Keratinocyte (primary cell): Measurements from ENCODE around the gene ADAMTS2. TPM values are rescaled to one million over a fixed set of nuclear protein-coding genes. Genes with fewer than 3 reads are reported as not detected.

Experiments used
- DNase-seq: peaks from one replicate; pipeline ENCODE4 v3.0.0-alpha.2; 2011; ENCODE audit warnings: low read depth, missing footprints, low spot score
- FAIRE-seq: peaks from 2 replicates; lab custom pipeline; 2011; peaks lifted over from hg19 to GRCh38; lab: Jason Lieb, UNC
- H2AFZ ChIP-seq: 2 replicates; pipeline ENCODE4 v1.6.0; 2012; ENCODE audit warnings: low read length, control low read depth, inconsistent platforms; ENCODE audit not compliant: control insufficient read depth
- H3K27ac ChIP-seq: 2 replicates; pipeline ENCODE4 v1.5.1; 2011; ENCODE audit warnings: low read length; ENCODE audit not compliant: control insufficient read depth, insufficient read depth
- H3K27me3 ChIP-seq: 3 replicates; pipeline ENCODE4 v1.6.0; 2011; ENCODE audit warnings: low read length; ENCODE audit not compliant: control insufficient read depth, insufficient read depth; ENCODE audit errors: extremely low read depth
- H3K36me3 ChIP-seq, 2 experiments: 2 replicates in 1 of 2; 3 replicates in 1 of 2; pipeline ENCODE4 v1.5.1; 2011; ENCODE audit warnings: low read length in 2 of 2, mild to moderate bottlenecking in 1 of 2; ENCODE audit not compliant: control insufficient read depth in 2 of 2, insufficient read depth in 2 of 2; ENCODE audit errors: extremely low read depth in 1 of 2
- H3K4me1 ChIP-seq: 3 replicates; pipeline ENCODE4 v1.5.1; 2011; ENCODE audit warnings: low read length; ENCODE audit not compliant: control insufficient read depth, insufficient read depth; ENCODE audit errors: extremely low read depth
- H3K4me2 ChIP-seq: 3 replicates; pipeline ENCODE4 v1.6.0; 2011; ENCODE audit warnings: low read depth, low read length; ENCODE audit not compliant: control insufficient read depth, insufficient read depth; ENCODE audit errors: extremely low read depth
- H3K4me3 ChIP-seq, 3 experiments: fragments of 200-600 bp in 1 of 3; sonication (generic) in 1 of 3; 2 replicates in 2 of 3; 3 replicates in 1 of 3; pipeline ENCODE4 v1.5.1; 2011 to 2016; ENCODE audit warnings: low read length in 3 of 3, mild to moderate bottlenecking in 3 of 3, control low read depth in 2 of 3, inconsistent platforms in 1 of 3, low read depth in 1 of 3, mixed read lengths in 1 of 3, mixed run types in 1 of 3, moderate library complexity in 1 of 3; ENCODE audit not compliant: control insufficient read depth in 2 of 3, insufficient read depth in 2 of 3; ENCODE audit errors: extremely low read depth in 1 of 3
- H3K79me2 ChIP-seq: 2 replicates; pipeline ENCODE4 v1.6.0; 2012; ENCODE audit warnings: low read length; ENCODE audit not compliant: control insufficient read depth, insufficient read depth
- H3K9ac ChIP-seq: 3 replicates; pipeline ENCODE4 v1.6.0; 2011; ENCODE audit warnings: low read length; ENCODE audit not compliant: control insufficient read depth, insufficient read depth; ENCODE audit errors: extremely low read depth
- H3K9me1 ChIP-seq: 3 replicates; pipeline ENCODE4 v1.6.0; 2011; ENCODE audit warnings: low read length; ENCODE audit not compliant: control insufficient read depth, insufficient read depth; ENCODE audit errors: extremely low read depth
- H3K9me3 ChIP-seq: 2 replicates; pipeline ENCODE4 v1.5.1; 2012; ENCODE audit warnings: low read depth, low read length; ENCODE audit not compliant: control insufficient read depth
- H4K20me1 ChIP-seq: 3 replicates; pipeline ENCODE4 v1.6.0; 2011; ENCODE audit warnings: low read length; ENCODE audit not compliant: control insufficient read depth, insufficient read depth; ENCODE audit errors: extremely low read depth
- EZH2 ChIP-seq: IDR thresholded peaks from one replicate; pipeline ENCODE4 v1.6.1; 2012; ENCODE audit warnings: inconsistent platforms, mild to moderate bottlenecking, low read length, moderate library complexity
- dilution Hi-C: fragments of 300-500 bp; cut with MboI; formaldehyde crosslinking; loops from one replicate; pipeline ENCODE4 v1.7.0; 2020; ENCODE audit warnings: low sequenced_read_pairs; ENCODE audit not compliant: extremely low pct_ligation_motif_present
- polyA plus RNA-seq, 5 experiments: library from polyadenylated mRNA; depleted of rRNA in 3 of 5; stranded (reverse) in 3 of 5; stranded (forward) in 1 of 5; unstranded in 1 of 5; fragments of >200 nt; gene quantifications; 1 replicate in 1 of 5; 2 replicates in 3 of 5; 3 replicates in 1 of 5; pipeline versions ENCODE4 v1.2.1 to v1.2.3, GENCODE V29; 2011 to 2012; ENCODE audit warnings: missing spikeins in 2 of 5, low read depth in 1 of 5, low replicate concordance in 1 of 5
- TF ChIP-seq, protein P1 (sequence below), 3 experiments: IDR thresholded peaks in 1 of 3; conservative IDR thresholded peaks in 1 of 3; optimal IDR thresholded peaks in 1 of 3; 2 replicates in 2 of 3; 3 replicates in 1 of 3; pipeline versions ENCODE3 to v1.5.1; 2011; ENCODE audit warnings: low read length in 3 of 3, mild to moderate bottlenecking in 3 of 3, moderate library complexity in 2 of 3, control low read depth in 1 of 3, inconsistent platforms in 1 of 3; ENCODE audit not compliant: insufficient read depth in 2 of 3; ENCODE audit errors: extremely low read depth in 1 of 3

The ADAMTS2 gene
- polyA plus RNA-seq, 1 donor (not counting 4 experiments of a cell fraction or from before 2014, with no cell fraction given) = not detected

DNA sequence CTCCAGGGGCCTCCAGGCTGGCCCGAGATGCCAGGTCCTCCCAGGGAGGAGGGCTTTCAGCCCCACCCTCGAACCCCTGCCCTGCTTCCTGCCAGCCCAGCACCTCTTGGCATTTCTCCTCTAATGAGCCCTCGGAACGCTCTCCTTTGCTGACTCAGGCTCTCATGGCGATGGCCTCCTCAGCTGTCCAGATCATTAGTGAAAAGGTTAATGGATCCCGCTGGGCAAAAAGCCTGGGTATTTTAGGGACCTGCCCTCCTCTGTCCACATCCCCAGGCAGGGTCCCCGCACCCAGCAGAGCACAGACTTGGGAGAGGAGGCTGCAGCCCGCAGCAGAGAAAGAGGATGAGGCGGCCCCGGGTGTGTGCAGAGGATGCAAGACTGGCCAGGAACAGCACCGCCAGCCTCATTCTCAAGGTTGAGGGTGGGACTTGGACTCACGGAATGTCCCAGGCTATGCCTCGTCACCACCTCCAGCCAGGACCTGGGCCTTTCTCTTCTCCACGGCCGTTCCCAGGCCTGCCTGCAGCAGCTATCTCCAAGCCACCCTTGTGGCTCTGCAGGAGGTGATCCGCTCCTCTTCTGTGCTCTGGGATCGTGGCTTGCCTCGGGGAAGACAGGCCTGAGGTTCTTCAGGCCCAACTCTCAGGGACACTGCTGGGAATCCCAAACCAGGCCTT is 23.0 kb upstream of the ADAMTS2 start:
- no peaks in the 10 kb centered on the region for H3K79me2 ChIP-seq
- H3K36me3 ChIP-seq = no peaks in the 10 kb centered on the region
- DNase-seq = no peak
- H4K20me1 ChIP-seq = no peaks in the 10 kb centered on the region
- dilution Hi-C loops = no loop called here
- peaks cover 4% of the 10 kb centered on the region for H3K9me3 ChIP-seq
- no peak overlapping the region for H3K27ac ChIP-seq
- H3K27me3 ChIP-seq = no peaks in the 10 kb centered on the region
- TF ChIP-seq, protein P1, sequence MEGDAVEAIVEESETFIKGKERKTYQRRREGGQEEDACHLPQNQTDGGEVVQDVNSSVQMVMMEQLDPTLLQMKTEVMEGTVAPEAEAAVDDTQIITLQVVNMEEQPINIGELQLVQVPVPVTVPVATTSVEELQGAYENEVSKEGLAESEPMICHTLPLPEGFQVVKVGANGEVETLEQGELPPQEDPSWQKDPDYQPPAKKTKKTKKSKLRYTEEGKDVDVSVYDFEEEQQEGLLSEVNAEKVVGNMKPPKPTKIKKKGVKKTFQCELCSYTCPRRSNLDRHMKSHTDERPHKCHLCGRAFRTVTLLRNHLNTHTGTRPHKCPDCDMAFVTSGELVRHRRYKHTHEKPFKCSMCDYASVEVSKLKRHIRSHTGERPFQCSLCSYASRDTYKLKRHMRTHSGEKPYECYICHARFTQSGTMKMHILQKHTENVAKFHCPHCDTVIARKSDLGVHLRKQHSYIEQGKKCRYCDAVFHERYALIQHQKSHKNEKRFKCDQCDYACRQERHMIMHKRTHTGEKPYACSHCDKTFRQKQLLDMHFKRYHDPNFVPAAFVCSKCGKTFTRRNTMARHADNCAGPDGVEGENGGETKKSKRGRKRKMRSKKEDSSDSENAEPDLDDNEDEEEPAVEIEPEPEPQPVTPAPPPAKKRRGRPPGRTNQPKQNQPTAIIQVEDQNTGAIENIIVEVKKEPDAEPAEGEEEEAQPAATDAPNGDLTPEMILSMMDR (optimal IDR thresholded peaks at IDR 0.05 in 1 of 3, IDR thresholded peaks at IDR 0.05 in 1 of 3, conservative IDR thresholded peaks at IDR 0.05 in 1 of 3; ENCODE audit: extremely low read depth in 1 of 3, insufficient read depth in 2 of 3, low read length in 3 of 3) = no peak
- TF ChIP-seq EZH2 = no peak
- no peak overlapping the region for H3K4me2 ChIP-seq
- FAIRE-seq = no peak
- no peak overlapping the region for H2AFZ ChIP-seq
- H3K4me3 ChIP-seq = no peak overlapping the region
- no peak overlapping the region for H3K9ac ChIP-seq
- no peaks in the 10 kb centered on the region for H3K4me1 ChIP-seq
- no peaks in the 10 kb centered on the region for H3K9me1 ChIP-seq

DNA sequence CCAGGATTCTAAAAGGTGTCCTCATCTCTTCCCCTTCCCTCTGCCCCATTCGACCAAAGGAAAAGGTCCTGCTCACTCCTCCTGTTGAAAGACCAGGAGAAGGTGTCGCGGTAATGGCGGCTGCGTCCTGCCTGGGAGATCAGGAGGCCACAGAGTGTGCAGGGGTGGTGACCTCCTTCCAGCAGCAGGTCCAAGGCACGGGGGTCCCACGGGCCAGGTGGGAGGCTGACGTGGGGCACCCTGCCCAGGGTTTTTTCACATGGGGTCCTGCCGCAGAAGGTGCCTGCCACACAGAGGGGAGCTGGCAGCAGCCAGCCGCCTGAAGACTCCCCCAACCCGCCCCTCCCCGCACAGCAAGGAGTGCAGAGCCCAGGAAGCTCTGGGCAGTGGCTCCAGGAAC is 22.2 kb upstream of the ADAMTS2 start:
- Histone ChIP-seq H4K20me1 (no peaks in the 10 kb centered on the region), H3K9me1 (no peaks in the 10 kb centered on the region), H3K9ac (no peak overlapping the region), H3K9me3 (peaks cover 6% of the 10 kb centered on the region), H3K27me3 (no peaks in the 10 kb centered on the region), H3K4me1 (no peaks in the 10 kb centered on the region), H3K4me3 (no peak overlapping the region), H3K4me2 (no peak overlapping the region), H3K79me2 (no peaks in the 10 kb centered on the region), H3K36me3 (no peaks in the 10 kb centered on the region), H2AFZ (no peak overlapping the region), H3K27ac (no peak overlapping the region)
- no peak for DNase-seq
- FAIRE-seq = no peak
- no peak for TF ChIP-seq EZH2
- TF ChIP-seq, protein P1 (optimal IDR thresholded peaks at IDR 0.05 in 1 of 3, IDR thresholded peaks at IDR 0.05 in 1 of 3, conservative IDR thresholded peaks at IDR 0.05 in 1 of 3; ENCODE audit: extremely low read depth in 1 of 3, insufficient read depth in 2 of 3, low read length in 3 of 3) = no peak
- dilution Hi-C loops = no loop called here
